ENCODE results near the gene MFF. TPM values are rescaled to one million over a fixed set of nuclear protein-coding genes. Genes with fewer than 3 reads are reported as not detected.

The MFF gene
- total RNA-seq, 1 experiment from 2014 or later, result 68.2 TPM

GRCh38 chr2:227389661-227390060 lies 64.6 kb downstream of the MFF start:
- no peaks in the 10 kb centered on the region for H3K9me3 ChIP-seq (ENCODE audit: control insufficient read depth in 1 of 2, insufficient read depth in 1 of 2, low read depth in 1 of 2, low read length in 2 of 2)
- no peaks in the 10 kb centered on the region for H4K20me1 ChIP-seq (ENCODE audit: insufficient read depth)
- H2AFZ ChIP-seq (ENCODE audit: low read depth, low read length, poor library complexity, severe bottlenecking), result no peak overlapping the region
- no peaks in the 10 kb centered on the region for H3K36me3 ChIP-seq (ENCODE audit: control insufficient read depth in 1 of 2, insufficient read depth in 2 of 2, low read length in 2 of 2)
- intact Hi-C loops (cut with micrococcal nuclease), result no loop called here
- H3K9ac ChIP-seq (ENCODE audit: low read length), result no peak overlapping the region
- CTCF ChIA-PET, result no interaction called here
- H3K9me2 ChIP-seq (ENCODE audit: insufficient read depth), result no peaks in the 10 kb centered on the region
- no peaks in the 10 kb centered on the region for H3K27me3 ChIP-seq (ENCODE audit: insufficient read depth, low read length)
- ATAC-seq (no peak), DNase-seq (ENCODE audit: low read depth, low spot score) (no peak)
- no peak for TF ChIP-seq RAD21 (IDR thresholded peaks at IDR 0.05; ENCODE audit: low read depth)
- no peak for TF ChIP-seq CEBPB (IDR thresholded peaks at IDR 0.05; ENCODE audit: low read depth)
- TF ChIP-seq CTCF (IDR thresholded peaks at IDR 0.05 in 2 of 3, conservative IDR thresholded peaks at IDR 0.05 in 1 of 3; ENCODE audit: borderline replicate concordance in 1 of 3, insufficient read depth in 1 of 3, low read depth in 2 of 3, low read length in 2 of 3), result no peak
- TF ChIP-seq SRF (IDR thresholded peaks at IDR 0.05; ENCODE audit: low read depth), result no peak
- TF ChIP-seq, protein P1, sequence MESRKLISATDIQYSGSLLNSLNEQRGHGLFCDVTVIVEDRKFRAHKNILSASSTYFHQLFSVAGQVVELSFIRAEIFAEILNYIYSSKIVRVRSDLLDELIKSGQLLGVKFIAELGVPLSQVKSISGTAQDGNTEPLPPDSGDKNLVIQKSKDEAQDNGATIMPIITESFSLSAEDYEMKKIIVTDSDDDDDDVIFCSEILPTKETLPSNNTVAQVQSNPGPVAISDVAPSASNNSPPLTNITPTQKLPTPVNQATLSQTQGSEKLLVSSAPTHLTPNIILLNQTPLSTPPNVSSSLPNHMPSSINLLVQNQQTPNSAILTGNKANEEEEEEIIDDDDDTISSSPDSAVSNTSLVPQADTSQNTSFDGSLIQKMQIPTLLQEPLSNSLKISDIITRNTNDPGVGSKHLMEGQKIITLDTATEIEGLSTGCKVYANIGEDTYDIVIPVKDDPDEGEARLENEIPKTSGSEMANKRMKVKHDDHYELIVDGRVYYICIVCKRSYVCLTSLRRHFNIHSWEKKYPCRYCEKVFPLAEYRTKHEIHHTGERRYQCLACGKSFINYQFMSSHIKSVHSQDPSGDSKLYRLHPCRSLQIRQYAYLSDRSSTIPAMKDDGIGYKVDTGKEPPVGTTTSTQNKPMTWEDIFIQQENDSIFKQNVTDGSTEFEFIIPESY (IDR thresholded peaks at IDR 0.05; ENCODE audit: extremely low read depth, insufficient replicate concordance, low read length), result no peak
- TF ChIP-seq POLR2AphosphoS5 (IDR thresholded peaks at IDR 0.05; ENCODE audit: low read depth, low read length), result no peak
- no peak for TF ChIP-seq ZNF274 (IDR thresholded peaks at IDR 0.05; ENCODE audit: low read depth, low read length)
- TF ChIP-seq SIN3A (IDR thresholded peaks at IDR 0.05; ENCODE audit: low read depth), result no peak
- TF ChIP-seq ELF1 (IDR thresholded peaks at IDR 0.05; ENCODE audit: borderline replicate concordance, low read depth), result no peak
- TF ChIP-seq, protein P2, sequence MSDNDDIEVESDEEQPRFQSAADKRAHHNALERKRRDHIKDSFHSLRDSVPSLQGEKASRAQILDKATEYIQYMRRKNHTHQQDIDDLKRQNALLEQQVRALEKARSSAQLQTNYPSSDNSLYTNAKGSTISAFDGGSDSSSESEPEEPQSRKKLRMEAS (IDR thresholded peaks at IDR 0.05), result no peak
- no peak for TF ChIP-seq JUND (IDR thresholded peaks at IDR 0.05)
- TF ChIP-seq SP1 (IDR thresholded peaks at IDR 0.05; ENCODE audit: low read depth), result no peak
- no peak for TF ChIP-seq EZH2 (IDR thresholded peaks at IDR 0.05)
- TF ChIP-seq, protein P3, sequence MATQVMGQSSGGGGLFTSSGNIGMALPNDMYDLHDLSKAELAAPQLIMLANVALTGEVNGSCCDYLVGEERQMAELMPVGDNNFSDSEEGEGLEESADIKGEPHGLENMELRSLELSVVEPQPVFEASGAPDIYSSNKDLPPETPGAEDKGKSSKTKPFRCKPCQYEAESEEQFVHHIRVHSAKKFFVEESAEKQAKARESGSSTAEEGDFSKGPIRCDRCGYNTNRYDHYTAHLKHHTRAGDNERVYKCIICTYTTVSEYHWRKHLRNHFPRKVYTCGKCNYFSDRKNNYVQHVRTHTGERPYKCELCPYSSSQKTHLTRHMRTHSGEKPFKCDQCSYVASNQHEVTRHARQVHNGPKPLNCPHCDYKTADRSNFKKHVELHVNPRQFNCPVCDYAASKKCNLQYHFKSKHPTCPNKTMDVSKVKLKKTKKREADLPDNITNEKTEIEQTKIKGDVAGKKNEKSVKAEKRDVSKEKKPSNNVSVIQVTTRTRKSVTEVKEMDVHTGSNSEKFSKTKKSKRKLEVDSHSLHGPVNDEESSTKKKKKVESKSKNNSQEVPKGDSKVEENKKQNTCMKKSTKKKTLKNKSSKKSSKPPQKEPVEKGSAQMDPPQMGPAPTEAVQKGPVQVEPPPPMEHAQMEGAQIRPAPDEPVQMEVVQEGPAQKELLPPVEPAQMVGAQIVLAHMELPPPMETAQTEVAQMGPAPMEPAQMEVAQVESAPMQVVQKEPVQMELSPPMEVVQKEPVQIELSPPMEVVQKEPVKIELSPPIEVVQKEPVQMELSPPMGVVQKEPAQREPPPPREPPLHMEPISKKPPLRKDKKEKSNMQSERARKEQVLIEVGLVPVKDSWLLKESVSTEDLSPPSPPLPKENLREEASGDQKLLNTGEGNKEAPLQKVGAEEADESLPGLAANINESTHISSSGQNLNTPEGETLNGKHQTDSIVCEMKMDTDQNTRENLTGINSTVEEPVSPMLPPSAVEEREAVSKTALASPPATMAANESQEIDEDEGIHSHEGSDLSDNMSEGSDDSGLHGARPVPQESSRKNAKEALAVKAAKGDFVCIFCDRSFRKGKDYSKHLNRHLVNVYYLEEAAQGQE (IDR thresholded peaks at IDR 0.05; ENCODE audit: low read depth), result no peak
- no peak for TF ChIP-seq ZFX (IDR thresholded peaks at IDR 0.05)
- TF ChIP-seq EGR1 (IDR thresholded peaks at IDR 0.05; ENCODE audit: low read depth), result no peak
- TF ChIP-seq FOSL1 (IDR thresholded peaks at IDR 0.05; ENCODE audit: low read depth), result no peak
- TF ChIP-seq TCF7L2 (IDR thresholded peaks at IDR 0.05; ENCODE audit: borderline replicate concordance, extremely low read depth, insufficient read depth, insufficient read length), result no peak
- RAD21 ChIA-PET (ENCODE audit: low non-redundant PET in 1 of 2, low total read pairs in 2 of 2, uncharacterized antibody in 2 of 2, unreplicated experiment in 2 of 2), result no interaction called here
- H3K4me1 ChIP-seq (ENCODE audit: control insufficient read depth in 1 of 2, insufficient read depth in 2 of 2, low read length in 2 of 2), result no peaks in the 10 kb centered on the region
- H3K4me3 ChIP-seq (replicated peaks in 1 of 2; ENCODE audit: low read depth in 1 of 2, low read length in 2 of 2), result no peak overlapping the region
- no TSS peak for BruUV-seq (replicated peaks)
- no peak overlapping the region for H3K27ac ChIP-seq (ENCODE audit: low read depth, low read length)
- no peaks in the 10 kb centered on the region for H3K79me2 ChIP-seq (ENCODE audit: insufficient read depth, low read length)
- H3K4me2 ChIP-seq (ENCODE audit: low read length), result no peak overlapping the region
- POLR2A ChIA-PET, result no interaction called here

Measured in HCT116 (cell line).